Measurements from ENCODE around the gene PDE11A. TPM values are rescaled to one million over a fixed set of nuclear protein-coding genes. Genes with fewer than 3 reads are reported as not detected.

The PDE11A gene
- total and polyA plus RNA-seq, 3 donors from 2014 or later: 2.2 to 7.8 (median 3.3) TPM

DNA sequence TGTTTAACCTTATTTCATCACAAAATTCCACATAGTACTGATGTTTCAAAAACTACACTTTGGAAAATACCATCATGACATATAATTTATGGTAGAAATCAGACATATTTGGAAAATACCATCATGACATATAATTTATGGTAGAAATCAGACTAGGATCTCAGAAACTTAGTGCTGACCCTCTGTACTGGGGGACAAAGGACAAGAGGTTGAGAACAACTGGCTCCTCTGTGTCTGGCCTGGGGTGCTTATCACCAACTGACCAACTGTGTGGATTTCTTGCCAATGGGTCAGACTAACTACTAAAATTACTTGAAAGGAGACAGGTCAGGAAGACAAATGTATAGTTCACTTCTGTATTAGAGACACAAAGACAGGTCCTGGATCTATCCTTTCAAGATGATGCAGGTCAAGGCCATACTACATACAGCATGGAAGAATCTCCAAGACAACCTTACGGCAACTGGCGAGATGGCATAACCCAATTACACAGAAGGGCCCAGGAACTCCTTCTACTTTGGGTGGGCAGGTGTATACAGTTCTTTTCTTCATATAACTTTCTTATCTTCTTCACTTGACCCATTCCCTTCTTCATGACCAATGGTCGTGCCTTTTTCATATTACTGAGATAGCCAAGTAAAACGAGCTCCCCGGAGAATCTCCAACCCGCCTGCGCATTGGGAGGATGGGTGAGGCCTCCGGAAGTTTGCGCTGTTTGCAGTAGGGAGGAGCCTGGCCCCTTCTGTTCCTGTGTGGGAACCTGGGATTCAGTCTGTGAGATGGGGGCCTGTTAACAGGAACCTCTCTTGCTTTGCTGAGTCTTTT lies 389.5 kb downstream of the PDE11A start:
- TF ChIP-seq POLR2A (IDR thresholded peaks at IDR 0.05): no peak
- TF ChIP-seq, protein P1, sequence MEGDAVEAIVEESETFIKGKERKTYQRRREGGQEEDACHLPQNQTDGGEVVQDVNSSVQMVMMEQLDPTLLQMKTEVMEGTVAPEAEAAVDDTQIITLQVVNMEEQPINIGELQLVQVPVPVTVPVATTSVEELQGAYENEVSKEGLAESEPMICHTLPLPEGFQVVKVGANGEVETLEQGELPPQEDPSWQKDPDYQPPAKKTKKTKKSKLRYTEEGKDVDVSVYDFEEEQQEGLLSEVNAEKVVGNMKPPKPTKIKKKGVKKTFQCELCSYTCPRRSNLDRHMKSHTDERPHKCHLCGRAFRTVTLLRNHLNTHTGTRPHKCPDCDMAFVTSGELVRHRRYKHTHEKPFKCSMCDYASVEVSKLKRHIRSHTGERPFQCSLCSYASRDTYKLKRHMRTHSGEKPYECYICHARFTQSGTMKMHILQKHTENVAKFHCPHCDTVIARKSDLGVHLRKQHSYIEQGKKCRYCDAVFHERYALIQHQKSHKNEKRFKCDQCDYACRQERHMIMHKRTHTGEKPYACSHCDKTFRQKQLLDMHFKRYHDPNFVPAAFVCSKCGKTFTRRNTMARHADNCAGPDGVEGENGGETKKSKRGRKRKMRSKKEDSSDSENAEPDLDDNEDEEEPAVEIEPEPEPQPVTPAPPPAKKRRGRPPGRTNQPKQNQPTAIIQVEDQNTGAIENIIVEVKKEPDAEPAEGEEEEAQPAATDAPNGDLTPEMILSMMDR (IDR thresholded peaks at IDR 0.05): no peak
- intact Hi-C loops (cut with DNase I; ENCODE audit: low total_unique reads): no loop called here
- Histone ChIP-seq H3K27ac (no peak overlapping the region), H3K27me3 (no peaks in the 10 kb centered on the region), H3K4me1 (peaks cover 5% of the 10 kb centered on the region), H3K36me3 (ENCODE audit: low read depth, missing control alignments) (no peaks in the 10 kb centered on the region), H3K4me3 (no peak overlapping the region), H3K9me3 (no peaks in the 10 kb centered on the region)
- 76 to 81% methylated on average over 9 of the region's 9 CpGs for WGBS, 2 donors
- no peak for DNase-seq

DNA sequence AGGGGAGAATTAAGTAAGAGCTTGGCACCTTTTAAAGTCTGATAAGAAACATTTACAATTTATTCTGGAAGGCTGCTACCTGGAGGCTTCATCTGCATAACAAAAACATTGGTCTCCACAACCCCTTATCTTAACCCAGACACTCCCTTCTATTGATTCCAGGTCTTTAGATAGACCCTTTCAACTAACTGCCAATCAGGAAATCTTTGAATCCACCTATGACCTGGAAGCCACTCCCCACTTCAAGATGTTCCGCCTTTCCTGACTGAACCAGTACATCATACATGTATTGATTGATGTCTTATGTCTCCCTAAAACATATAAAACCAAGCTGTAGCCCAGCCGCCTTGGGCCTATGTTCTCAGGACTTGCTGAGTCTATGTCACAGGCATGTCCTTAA lies 390.6 kb downstream of the PDE11A start:
- WGBS, 2 donors: 87 to 88% methylated on average over 2 of the region's 2 CpGs
- no peak for DNase-seq
- intact Hi-C loops (cut with DNase I; ENCODE audit: low total_unique reads): no loop called here

DNA sequence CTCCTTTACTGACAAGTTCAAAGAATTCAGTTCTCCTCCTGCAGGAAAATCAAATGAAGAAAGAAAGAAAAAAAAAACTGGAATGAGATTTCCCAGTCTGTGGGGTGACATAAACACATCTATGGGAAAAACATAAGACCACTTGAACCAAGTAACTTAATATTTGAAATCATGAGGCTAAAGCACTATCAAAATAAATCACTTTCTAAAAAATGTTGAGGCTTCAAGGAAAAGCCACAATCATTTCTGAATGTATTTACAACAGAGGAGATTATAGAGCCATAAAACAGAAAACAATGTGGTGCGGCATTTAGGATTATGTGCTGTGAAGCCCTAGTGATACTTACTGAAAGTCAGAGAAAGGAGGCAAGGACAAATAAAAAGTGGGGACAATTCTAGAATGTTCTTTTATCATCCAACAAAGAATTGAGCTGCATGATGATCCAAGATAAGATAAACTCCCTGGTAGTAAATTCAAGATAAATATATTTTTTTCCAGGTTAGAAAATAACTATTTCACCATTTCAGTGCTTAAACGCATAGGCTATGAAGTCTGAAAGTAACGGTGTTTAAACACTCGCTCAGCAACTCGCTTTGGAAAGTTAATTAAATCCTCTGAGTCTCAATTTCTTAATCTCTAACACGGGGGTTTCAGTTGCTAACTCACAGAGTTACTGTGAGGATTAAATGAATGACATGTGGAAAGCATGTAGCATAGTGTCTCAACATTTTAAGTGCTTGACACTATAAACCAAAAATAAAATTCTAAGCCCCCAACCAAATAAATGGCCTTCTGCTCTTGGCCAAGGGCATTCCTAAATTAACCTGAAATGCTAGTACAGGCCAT lies 391.5 kb downstream of the PDE11A start:
- H3K9me3 ChIP-seq: no peaks in the 10 kb centered on the region
- peaks cover 7% of the 10 kb centered on the region for H3K4me1 ChIP-seq
- no peaks in the 10 kb centered on the region for H3K36me3 ChIP-seq (ENCODE audit: low read depth, missing control alignments)
- no peaks in the 10 kb centered on the region for H3K27me3 ChIP-seq
- DNase-seq: no peak
- TF ChIP-seq, protein P1 (IDR thresholded peaks at IDR 0.05): no peak
- no peak for TF ChIP-seq POLR2A (IDR thresholded peaks at IDR 0.05)
- H3K4me3 ChIP-seq: no peak overlapping the region
- intact Hi-C loops (cut with DNase I; ENCODE audit: low total_unique reads): no loop called here
- no peak overlapping the region for H3K27ac ChIP-seq
- WGBS, 2 donors: 86 to 89% methylated on average over 6 of the region's 6 CpGs

More for the DNA sequence above, 390.6 kb downstream of the PDE11A start:
- Histone ChIP-seq H3K27ac (no peak overlapping the region), H3K36me3 (ENCODE audit: low read depth, missing control alignments) (no peaks in the 10 kb centered on the region), H3K4me3 (no peak overlapping the region), H3K27me3 (no peaks in the 10 kb centered on the region), H3K9me3 (no peaks in the 10 kb centered on the region), H3K4me1 (peaks cover 5% of the 10 kb centered on the region)
- TF ChIP-seq POLR2A (IDR thresholded peaks at IDR 0.05): no peak
- TF ChIP-seq, protein P1 (IDR thresholded peaks at IDR 0.05): no peak

DNA sequence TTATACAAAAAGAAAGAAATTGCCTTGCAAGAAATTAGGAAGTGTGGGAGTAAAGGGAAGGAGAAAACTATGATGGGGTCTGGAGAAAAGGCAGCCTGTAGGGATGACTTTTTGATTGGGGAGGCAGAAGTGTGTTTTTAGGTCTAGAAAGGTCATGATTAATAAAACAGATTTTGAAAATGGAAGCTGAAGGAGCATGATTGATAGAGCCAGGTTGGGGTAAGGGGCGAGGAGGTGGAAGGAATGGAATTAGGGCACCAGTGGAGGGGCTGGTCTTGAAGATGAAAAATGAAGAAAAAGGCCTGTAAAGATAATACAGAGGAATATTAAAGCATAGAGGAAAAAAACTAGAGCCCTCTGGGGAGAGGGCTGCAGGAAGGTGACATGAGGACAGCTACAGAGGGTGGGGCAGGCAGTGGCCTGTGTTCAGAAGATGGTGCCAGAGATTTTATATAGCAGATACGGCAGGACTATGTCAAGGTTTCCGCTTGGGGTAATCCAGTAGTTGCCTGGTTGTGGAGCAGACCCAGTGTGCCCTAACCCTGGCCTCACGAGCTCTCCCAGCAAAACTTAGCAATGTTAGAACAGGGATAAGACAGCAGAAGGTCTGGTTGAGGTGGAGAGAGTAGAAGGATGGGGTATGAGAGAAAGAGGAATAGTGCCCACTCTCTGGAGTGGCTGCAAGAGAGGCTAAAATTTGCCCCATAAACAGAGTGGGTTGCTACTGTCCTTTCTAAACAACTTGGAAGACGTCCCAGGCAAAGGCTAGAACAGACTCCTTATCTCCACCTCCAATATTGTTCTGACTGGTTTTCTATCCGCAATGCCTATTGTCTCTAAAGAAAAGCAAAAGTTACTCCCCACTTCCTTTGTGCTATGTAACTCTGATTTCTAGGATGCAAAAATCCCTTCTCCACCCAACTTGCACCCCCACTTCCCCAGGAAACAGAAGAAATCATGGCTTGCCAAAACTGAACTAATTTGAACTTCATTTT lies 392.7 kb downstream of the PDE11A start:
- WGBS, 2 donors: 56 to 67% methylated on average over 6 of the region's 6 CpGs
- H3K27me3 ChIP-seq: no peaks in the 10 kb centered on the region
- no peak overlapping the region for H3K27ac ChIP-seq
- intact Hi-C loops (cut with DNase I; ENCODE audit: low total_unique reads): no loop called here
- TF ChIP-seq POLR2A (IDR thresholded peaks at IDR 0.05): no peak
- TF ChIP-seq, protein P1 (IDR thresholded peaks at IDR 0.05): no peak
- H3K9me3 ChIP-seq: no peaks in the 10 kb centered on the region
- peaks cover 17% of the 10 kb centered on the region for H3K4me1 ChIP-seq
- no peaks in the 10 kb centered on the region for H3K36me3 ChIP-seq (ENCODE audit: low read depth, missing control alignments)
- no peak overlapping the region for H3K4me3 ChIP-seq
- no peak for DNase-seq
